Ovary (tissue), 9 donors: ENCODE data around the gene COL6A1. TPM values are rescaled to one million over a fixed set of nuclear protein-coding genes. Genes with fewer than 3 reads are reported as not detected.

ENCODE experiments used
- DNase-seq, 5 donors: peaks; one replicate each; pipeline ENCODE4 v3.0.0-alpha.2; 2019 to 2020
- H3K27ac ChIP-seq, 2 donors: fragments of 200-600 bp; one replicate each; pipeline versions ENCODE4 v1.5.1 to v1.8.0; 2019 to 2022
- H3K27me3 ChIP-seq: fragments of 200-600 bp; one replicate; pipeline ENCODE4 v1.8.0; 2022
- H3K36me3 ChIP-seq: fragments of 200-600 bp; sonication (generic); one replicate; pipeline ENCODE4 v1.5.1; 2019
- H3K4me1 ChIP-seq: one replicate; pipeline ENCODE4 v1.8.1; 2013; ENCODE audit warnings: mild to moderate bottlenecking, moderate library complexity; ENCODE audit not compliant: insufficient read depth
- H3K4me3 ChIP-seq: fragments of 200-600 bp; sonication (generic); one replicate; pipeline ENCODE4 v1.5.1; 2017
- H3K9me3 ChIP-seq, 2 donors: fragments of 200-600 bp in 1 of 2; sonication (generic) in 1 of 2; one replicate each; pipeline versions ENCODE4 v1.5.1 to v1.8.1; 2013 to 2019; ENCODE audit warnings: mild to moderate bottlenecking in 1 of 2, moderate library complexity in 1 of 2
- CTCF ChIP-seq, 3 donors: fragments of 450-650 bp in 2 of 3; fragments of 200-600 bp in 1 of 3; IDR thresholded peaks; one replicate each; pipeline versions ENCODE4 v1.5.1 to v1.8.0; 2016 to 2022; ENCODE audit warnings: antibody characterized with exemption in 3 of 3, mild to moderate bottlenecking in 1 of 3
- EP300 ChIP-seq: sonication (generic); formaldehyde crosslinking; IDR thresholded peaks from one replicate; pipeline ENCODE4 v1.6.1; 2017; ENCODE audit warnings: antibody characterized with exemption
- POLR2A ChIP-seq: fragments of 450-650 bp; IDR thresholded peaks from one replicate; pipeline ENCODE4 v1.6.1; 2017; ENCODE audit warnings: antibody characterized with exemption, mild to moderate bottlenecking, moderate library complexity
- WGBS, 3 donors: extraction: QIAGEN DNeasy Blood & Tissue Kit in 1 of 3; methylation state at CpG; one replicate each; pipeline versions ENCODE4 v1.1.5 to v1.1.7; 2013 to 2017; 5-methylcytosine and 5-hydroxymethylcytosine counted together
- intact Hi-C, 4 donors: fragments of 100-400 bp; cut with DNase I; formaldehyde crosslinking; loops; one replicate each; pipeline versions ENCODE4 v1.11.0 to v1.15.1; 2022 to 2023
- polyA plus RNA-seq, 2 donors: library from polyadenylated mRNA; stranded (reverse); fragments of 200-250 nt in 1 of 2; fragments of 350-450 nt in 1 of 2; fragmentation: Illumina TruSeq in 1 of 2; extraction: RNeasy Lipid Tissue Mini Kit (QIAGEN cat#74804) in 1 of 2; gene quantifications; one replicate each; pipeline ENCODE4 v1.2.3, GENCODE V29; 2013 to 2014
- total RNA-seq, 7 donors: library from RNA; depleted of rRNA in 2 of 7; stranded (reverse); fragments of >200 nt in 2 of 7; fragmentation: NEBNext Ultra II Directional in 3 of 7; extraction: Animal tissue kit (Norgen Biotek cat#: 25700) in 3 of 7; gene quantifications; one replicate each; pipeline versions ENCODE4 v1.1.0 to v1.2.4, GENCODE V29; 2016 to 2023
- donor health status: DM: no; HTN: no; CAD: no; lungs with moderate emphysema.
- donor health status: DM: no; HTN: no; CAD: no.
- donor health status: Bipolar disorder and iron deficiency.
- donor health status: DM: yes; HTN: yes; CAD: no.
- donor health status: DM: no; HTN: no; CAD: no.
- donor health status: DM: yes; HTN: yes; CAD: no.

Gene COL6A1
- total and polyA plus RNA-seq, 9 donors, result 112 to 905 (median 731) TPM

- Histone ChIP-seq H3K4me3 (no peak overlapping the region), H3K27me3 (no peaks in the 10 kb centered on the region), H3K9me3 (no peaks in the 10 kb centered on the region), H3K36me3 (no peaks in the 10 kb centered on the region), H3K4me1 (peaks cover 16% of the 10 kb centered on the region), H3K27ac (no peak overlapping the region)
- 91 to 93% (median 92%) methylated on average over 6 of the region's 6 CpGs for WGBS, 3 donors
- intact Hi-C loops, result loop anchor here in 1 of 4 donors (5.0 to 10.0 kb wide), 2 partner anchors 38 to 74 kb away; partner anchors contain the start of genes COL6A1 and COL6A2
- TF ChIP-seq EP300 (no peak), POLR2A (no peak), CTCF (IDR thresholded peaks at IDR 0.05) (no peak)
- DNase-seq, result peak in 2 of 5 donors; percentile 15 to 32
These were observed 39.0 kb downstream of the COL6A1 start for GRCh38 chr21:46020581-46020980.

DNA sequence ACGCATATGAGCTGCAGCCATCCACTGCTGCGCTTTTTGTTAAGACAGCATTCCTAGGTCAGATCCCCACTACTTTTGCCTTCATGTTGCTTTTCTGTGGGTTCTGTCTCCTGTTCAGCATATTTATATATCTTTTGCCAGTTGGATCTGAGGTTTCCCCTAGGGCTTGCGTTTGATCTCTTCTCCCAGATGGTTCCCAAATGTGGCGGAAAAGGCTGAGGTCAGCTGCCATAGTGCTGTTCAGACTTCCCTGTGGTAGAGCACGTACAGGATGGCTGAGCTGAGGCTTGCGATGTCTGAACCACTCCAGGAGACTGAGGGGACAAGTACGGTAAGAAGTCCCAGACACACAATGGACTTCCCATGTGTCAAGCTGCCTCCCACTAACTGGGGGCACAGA is 39.8 kb downstream of the COL6A1 start:
- Histone ChIP-seq H3K9me3 (no peaks in the 10 kb centered on the region), H3K36me3 (no peaks in the 10 kb centered on the region), H3K4me1 (peaks cover 16% of the 10 kb centered on the region), H3K27me3 (no peaks in the 10 kb centered on the region), H3K27ac (peak overlapping the region; percentile 1 to 44), H3K4me3 (no peak overlapping the region)
- DNase-seq, result peak in 1 of 5 donors; percentile 23
- intact Hi-C loops, result loop anchor here in 1 of 4 donors (5.0 to 10.0 kb wide), 2 partner anchors 39 to 73 kb away; partner anchors contain the start of genes COL6A1 and COL6A2
- 52 to 79% (median 64%) methylated on average over 7 of the region's 7 CpGs for WGBS, 3 donors
- no peak for TF ChIP-seq CTCF (IDR thresholded peaks at IDR 0.05)

DNA sequence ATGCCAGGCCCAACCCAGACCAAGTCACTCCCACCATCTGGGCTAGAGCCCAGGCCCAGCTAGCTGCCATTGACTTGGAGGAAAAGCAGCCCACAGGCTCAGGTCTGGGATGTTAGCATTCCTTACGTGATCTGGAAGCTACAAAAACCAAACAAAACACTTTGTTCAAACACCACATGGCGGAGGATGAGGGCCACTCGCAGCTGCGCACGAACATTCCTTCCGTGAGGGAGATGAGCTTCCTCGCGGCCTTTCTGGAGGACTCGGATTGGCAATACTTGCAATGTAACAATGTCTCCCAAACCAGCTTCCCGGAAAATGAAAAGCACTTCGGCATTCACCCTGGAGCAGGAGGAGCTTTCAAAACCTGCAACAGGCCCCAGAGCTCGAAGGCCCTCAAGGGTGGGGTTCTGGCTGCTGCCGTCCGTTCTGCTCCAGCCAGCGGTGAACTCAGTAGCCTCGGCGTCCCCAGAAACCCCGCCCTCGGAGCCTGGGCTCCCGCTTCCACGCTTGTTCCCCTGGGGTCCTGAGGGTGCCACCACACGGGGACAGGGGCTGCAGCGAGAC is 40.5 kb downstream of the COL6A1 start:
- DNase-seq, result peak; percentile 59 to 83 (median 63)
- intact Hi-C loops, result loop anchor here in 1 of 4 donors (5.0 to 10.0 kb wide), 2 partner anchors 40 to 73 kb away; partner anchors contain the start of genes COL6A1 and COL6A2
- H3K4me3 ChIP-seq, result no peak overlapping the region

More for the DNA sequence above, 40.5 kb downstream of the COL6A1 start:
- TF ChIP-seq EP300, result no peak
- TF ChIP-seq CTCF (IDR thresholded peaks at IDR 0.05), result no peak
- TF ChIP-seq POLR2A, result no peak
- Histone ChIP-seq H3K4me1 (peaks cover 16% of the 10 kb centered on the region), H3K27ac (peak overlapping the region; percentile 1 to 44), H3K27me3 (no peaks in the 10 kb centered on the region), H3K36me3 (no peaks in the 10 kb centered on the region), H3K9me3 (no peaks in the 10 kb centered on the region)
- 18 to 32% (median 20%) methylated on average over 23 of the region's 23 CpGs for WGBS, 3 donors
